Endodermal cell (in vitro differentiated cells): ENCODE results near the gene CRELD1. TPM values are rescaled to one million over a fixed set of nuclear protein-coding genes. Genes with fewer than 3 reads are reported as not detected.
A peak's percentile ranks its signal among the peaks of the same experiment; 100 is the strongest.
"Not testable (repeated sequence)": the region's sequence is repeated elsewhere in the genome, so short reads cannot be mapped to it uniquely, and the experiment has no call there.

Source experiments
- DNase-seq: peaks from one replicate; pipeline ENCODE4 v3.0.0-alpha.2; 2017
- H3K27ac ChIP-seq: 2 replicates; pipeline ENCODE4 v1.5.1; 2013; ENCODE audit warnings: mild to moderate bottlenecking, low read depth, low read length, moderate library complexity
- H3K27me3 ChIP-seq: 2 replicates; pipeline ENCODE4 v1.6.1; 2013; ENCODE audit warnings: mild to moderate bottlenecking, low read length, moderate library complexity; ENCODE audit not compliant: insufficient read depth, control insufficient read depth, poor library complexity, severe bottlenecking
- H3K36me3 ChIP-seq: 2 replicates; pipeline ENCODE4 v1.7.0; 2013; ENCODE audit warnings: mild to moderate bottlenecking, low read length, moderate library complexity; ENCODE audit not compliant: control insufficient read depth, insufficient read depth
- H3K4me1 ChIP-seq: one replicate; pipeline ENCODE4 v1.7.0; 2013; ENCODE audit warnings: low read length; ENCODE audit not compliant: control insufficient read depth, insufficient read depth
- H3K4me3 ChIP-seq: 2 replicates; pipeline ENCODE4 v1.5.1; 2013; ENCODE audit warnings: mild to moderate bottlenecking, low read length, moderate library complexity
- H3K9ac ChIP-seq: 2 replicates; pipeline ENCODE4 v1.6.1; 2013; ENCODE audit warnings: mild to moderate bottlenecking, low read length, moderate library complexity; ENCODE audit not compliant: poor library complexity, severe bottlenecking; ENCODE audit errors: extremely low read depth
- H3K9me3 ChIP-seq: 2 replicates; pipeline ENCODE4 v1.6.1; 2013; ENCODE audit warnings: mild to moderate bottlenecking, low read length, moderate library complexity; ENCODE audit not compliant: control insufficient read depth
- H3K27ac Mint-ChIP-seq: 2 replicates; pipeline ENCODE4 v1.8.0; 2020; ENCODE audit warnings: mixed read lengths
- H3K27me3 Mint-ChIP-seq: 2 replicates; pipeline ENCODE4 v1.8.0; 2021; ENCODE audit warnings: mild to moderate bottlenecking, mixed read lengths; ENCODE audit not compliant: insufficient read depth
- H3K36me3 Mint-ChIP-seq: 2 replicates; pipeline ENCODE4 v1.8.0; 2020; ENCODE audit warnings: low read depth, mixed read lengths
- H3K4me1 Mint-ChIP-seq: 2 replicates; pipeline ENCODE4 v1.8.0; 2020; ENCODE audit warnings: mixed read lengths
- H3K4me3 Mint-ChIP-seq: 2 replicates; pipeline ENCODE4 v1.8.0; 2020; ENCODE audit warnings: mild to moderate bottlenecking, moderate library complexity, mixed read lengths
- H3K9me3 Mint-ChIP-seq: 2 replicates; pipeline ENCODE4 v1.8.0; 2020; ENCODE audit warnings: mild to moderate bottlenecking, mixed read lengths
- WGBS, 2 experiments: methylation state at CpG; one replicate each; pipeline versions ENCODE4 v1.1.5 to v1.1.7; 2013; ENCODE audit warnings: missing lambda C conversion rate in 2 of 2, mixed read lengths in 1 of 2; ENCODE audit not compliant: insufficient coverage in 1 of 2, insufficient read length in 1 of 2; 5-methylcytosine and 5-hydroxymethylcytosine counted together
- total RNA-seq, 2 donors: library from RNA; stranded (reverse); fragmentation: NEBNext Ultra II Directional in 1 of 2; extraction: Animal tissue kit (Norgen Biotek cat#: 25700) in 1 of 2; gene quantifications; 2 replicates in 1 of 2; 3 replicates in 1 of 2; pipeline ENCODE4 v1.2.1, GENCODE V29; 2021
- TF ChIP-seq, protein P1 (sequence below): fragments of 200-600 bp; sonication (generic); conservative IDR thresholded peaks from 2 replicates; pipeline ENCODE4 v1.5.0; 2021; ENCODE audit warnings: antibody characterized with exemption, mild to moderate bottlenecking

CRELD1 gene
- total RNA-seq, 2 donors from 2014 or later = 35.7 to 43.2 TPM

DNA sequence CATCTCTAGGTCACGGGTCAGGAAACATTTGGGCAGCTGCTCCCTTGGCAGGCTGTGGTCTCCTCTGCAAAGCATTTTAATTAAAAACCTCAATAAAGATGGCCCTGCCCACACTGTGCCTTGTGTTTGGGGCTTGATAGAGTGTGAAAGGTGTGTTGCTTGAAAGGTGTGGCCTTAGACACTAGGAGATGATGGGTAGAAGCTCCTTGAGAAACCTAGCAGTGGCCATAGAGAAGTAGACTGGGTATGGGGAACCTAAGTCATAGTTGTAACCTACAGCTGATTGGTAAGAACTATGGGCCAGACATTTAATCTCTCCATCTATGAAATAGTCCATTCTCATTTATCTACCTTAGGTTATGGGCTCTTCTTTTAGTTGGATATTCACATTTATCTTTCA, 39.9 kb upstream of the CRELD1 start:
- Mint-ChIP-seq H3K4me3 (no peak overlapping the region), H3K9me3 (no peaks in the 10 kb centered on the region), H3K27ac (no peak overlapping the region), H3K36me3 (peaks cover 25% of the 10 kb centered on the region), H3K4me1 (peaks cover 7% of the 10 kb centered on the region), H3K27me3 (no peaks in the 10 kb centered on the region)
- no peak for DNase-seq
- H3K9me3 ChIP-seq = no peaks in the 10 kb centered on the region
- TF ChIP-seq, protein P1, sequence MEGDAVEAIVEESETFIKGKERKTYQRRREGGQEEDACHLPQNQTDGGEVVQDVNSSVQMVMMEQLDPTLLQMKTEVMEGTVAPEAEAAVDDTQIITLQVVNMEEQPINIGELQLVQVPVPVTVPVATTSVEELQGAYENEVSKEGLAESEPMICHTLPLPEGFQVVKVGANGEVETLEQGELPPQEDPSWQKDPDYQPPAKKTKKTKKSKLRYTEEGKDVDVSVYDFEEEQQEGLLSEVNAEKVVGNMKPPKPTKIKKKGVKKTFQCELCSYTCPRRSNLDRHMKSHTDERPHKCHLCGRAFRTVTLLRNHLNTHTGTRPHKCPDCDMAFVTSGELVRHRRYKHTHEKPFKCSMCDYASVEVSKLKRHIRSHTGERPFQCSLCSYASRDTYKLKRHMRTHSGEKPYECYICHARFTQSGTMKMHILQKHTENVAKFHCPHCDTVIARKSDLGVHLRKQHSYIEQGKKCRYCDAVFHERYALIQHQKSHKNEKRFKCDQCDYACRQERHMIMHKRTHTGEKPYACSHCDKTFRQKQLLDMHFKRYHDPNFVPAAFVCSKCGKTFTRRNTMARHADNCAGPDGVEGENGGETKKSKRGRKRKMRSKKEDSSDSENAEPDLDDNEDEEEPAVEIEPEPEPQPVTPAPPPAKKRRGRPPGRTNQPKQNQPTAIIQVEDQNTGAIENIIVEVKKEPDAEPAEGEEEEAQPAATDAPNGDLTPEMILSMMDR = no peak
- no peak overlapping the region for H3K4me3 ChIP-seq
- H3K27ac ChIP-seq = no peak overlapping the region
- WGBS, 2 experiments = 83 to 95% methylated on average over 1 of the region's 1 CpG
- no peaks in the 10 kb centered on the region for H3K27me3 ChIP-seq
- H3K9ac ChIP-seq = no peak overlapping the region
- H3K36me3 ChIP-seq = peaks cover 20% of the 10 kb centered on the region
- H3K4me1 ChIP-seq = no peaks in the 10 kb centered on the region

DNA sequence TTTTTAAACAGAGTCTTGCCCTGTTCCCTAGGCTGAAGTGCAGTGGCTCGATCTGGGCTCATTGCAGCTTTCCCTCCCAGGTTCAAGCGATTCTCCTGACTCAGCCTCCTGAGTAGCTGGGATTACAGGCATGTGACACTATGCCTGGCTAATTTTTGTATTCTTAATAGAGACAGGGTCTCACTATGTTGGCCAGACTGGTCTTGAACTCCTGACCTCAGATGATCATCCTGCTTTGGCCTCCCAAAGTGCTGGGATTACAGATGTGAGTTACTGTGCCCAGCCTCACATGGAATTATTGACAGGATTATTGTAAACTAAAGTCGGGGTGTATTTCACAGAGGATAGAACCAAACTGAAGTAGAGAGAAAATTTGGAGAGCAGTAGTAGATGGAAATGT, 37.9 kb upstream of the CRELD1 start:
- H3K27me3 Mint-ChIP-seq, H3K27ac Mint-ChIP-seq, H3K4me3 ChIP-seq, H3K4me1 Mint-ChIP-seq, DNase-seq, H3K27me3 ChIP-seq, H3K9me3 ChIP-seq, H3K9ac ChIP-seq, H3K9me3 Mint-ChIP-seq, H3K4me1 ChIP-seq, H3K4me3 Mint-ChIP-seq, H3K27ac ChIP-seq: not testable (repeated sequence)
- WGBS, 2 experiments = 94 to 98% methylated on average over 3 of the region's 3 CpGs
- H3K36me3 Mint-ChIP-seq = peaks cover 25% of the 10 kb centered on the region
- H3K36me3 ChIP-seq = peaks cover 20% of the 10 kb centered on the region

DNA sequence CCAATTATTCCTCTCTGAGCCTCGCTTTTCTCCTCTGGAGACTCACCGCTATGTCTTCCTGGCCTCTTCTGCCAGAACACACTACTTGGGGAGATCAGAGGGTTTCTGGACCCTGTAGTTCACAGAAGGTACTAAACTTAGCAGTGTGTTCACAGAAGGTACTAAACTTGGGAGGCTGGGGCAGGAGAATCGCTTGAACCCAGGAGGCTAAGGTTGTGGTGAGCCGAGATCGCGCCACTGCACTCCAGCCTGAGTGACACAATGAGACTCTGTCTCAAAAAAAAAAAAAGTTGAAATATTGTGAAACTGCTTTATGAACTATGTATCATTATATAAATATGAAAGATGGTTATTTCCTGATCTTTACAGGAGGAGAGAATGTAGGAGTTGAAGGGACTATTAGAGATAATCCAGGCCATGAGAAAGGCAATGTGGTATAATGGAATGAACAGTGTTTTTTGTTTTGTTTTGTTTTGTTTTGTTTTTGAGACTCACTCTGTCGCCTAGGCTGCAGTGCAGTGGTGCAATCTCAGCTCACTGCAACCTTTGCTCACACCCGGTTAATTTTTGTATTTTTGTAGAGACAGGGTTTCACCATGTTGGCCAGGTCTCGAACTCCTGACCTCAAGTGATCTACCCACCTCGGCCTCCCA, 36.8 kb upstream of the CRELD1 start:
- H3K27ac ChIP-seq, H3K9me3 Mint-ChIP-seq, H3K4me1 Mint-ChIP-seq, H3K27me3 ChIP-seq, H3K4me3 Mint-ChIP-seq, DNase-seq, H3K4me3 ChIP-seq, H3K9ac ChIP-seq, H3K27ac Mint-ChIP-seq, H3K4me1 ChIP-seq, H3K9me3 ChIP-seq, H3K27me3 Mint-ChIP-seq: not testable (repeated sequence)
- WGBS, 2 experiments = 95% methylated on average over 4 to 10 of the region's 10 CpGs
- H3K36me3 ChIP-seq = peaks cover 20% of the 10 kb centered on the region
- H3K36me3 Mint-ChIP-seq = peaks cover 23% of the 10 kb centered on the region

DNA sequence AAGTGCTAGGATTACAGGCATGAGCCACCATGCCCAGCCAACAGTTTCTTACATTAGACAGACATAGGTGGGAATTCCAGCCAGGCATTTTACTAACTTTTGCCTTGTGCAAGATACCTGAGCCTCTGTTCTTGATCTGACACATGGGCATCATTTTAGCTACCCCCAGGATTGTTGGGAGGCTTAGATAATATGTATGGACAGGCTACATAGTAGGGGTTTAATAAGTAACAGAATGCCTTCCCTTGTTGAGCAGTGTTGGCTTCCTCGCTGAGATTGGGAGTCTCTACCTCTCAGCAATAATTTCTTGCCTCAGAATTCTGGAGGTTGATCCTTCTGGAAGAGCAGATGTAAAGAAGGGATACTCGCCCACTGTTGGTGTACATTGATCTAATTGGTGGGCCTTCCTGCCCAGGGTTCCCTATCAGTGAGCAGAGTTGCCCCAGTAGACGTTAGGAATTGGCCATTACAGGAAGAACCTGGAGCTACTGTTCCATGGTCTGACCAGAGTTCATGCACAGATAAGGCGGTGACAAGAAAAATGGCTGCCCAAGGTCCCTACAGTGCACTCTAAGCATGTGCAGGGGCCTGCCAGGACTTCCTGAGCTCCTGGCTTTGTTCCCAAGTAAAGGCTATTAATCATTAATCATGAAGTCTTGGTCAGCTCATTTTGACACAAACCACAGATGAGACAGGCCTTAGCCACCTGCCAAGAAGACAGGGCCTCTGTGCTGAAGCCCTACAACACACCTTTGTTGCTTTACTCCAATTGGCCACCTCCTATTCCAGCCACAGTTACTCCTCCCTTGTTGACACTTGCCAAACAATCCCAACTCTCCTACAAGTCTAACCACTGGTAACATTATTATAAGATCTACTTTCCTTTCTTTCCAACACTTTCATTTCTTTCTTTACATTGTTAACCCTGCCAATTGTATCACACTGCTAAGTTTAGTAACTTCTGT, 35.9 kb upstream of the CRELD1 start:
- H3K36me3 Mint-ChIP-seq = peaks cover 17% of the 10 kb centered on the region
- no peak overlapping the region for H3K27ac Mint-ChIP-seq
- Histone ChIP-seq H3K36me3 (peaks cover 14% of the 10 kb centered on the region), H3K9me3 (no peaks in the 10 kb centered on the region), H3K4me3 (no peak overlapping the region), H3K27me3 (no peaks in the 10 kb centered on the region), H3K9ac (no peak overlapping the region), H3K4me1 (no peaks in the 10 kb centered on the region), H3K27ac (peak overlapping the region; percentile 57)
- H3K27me3 Mint-ChIP-seq = no peaks in the 10 kb centered on the region
- H3K4me3 Mint-ChIP-seq = no peak overlapping the region
- peaks cover 12% of the 10 kb centered on the region for H3K4me1 Mint-ChIP-seq
- H3K9me3 Mint-ChIP-seq = no peaks in the 10 kb centered on the region
- WGBS, 2 experiments = 79 to 81% methylated on average over 4 of the region's 4 CpGs
- TF ChIP-seq, protein P1 = no peak
- no peak for DNase-seq
